DOHH2 (cell line): Measurements from ENCODE around the gene DCDC2C.

ENCODE experiments used
- H3F3A ChIP-seq: fragments of 200-600 bp; sonication (generic), shearing (Covaris generic); 2 replicates; pipeline ENCODE4 v1.6.0; 2016; ENCODE audit warnings: antibody characterized with exemption, mild to moderate bottlenecking; ENCODE audit not compliant: control insufficient read depth, insufficient read depth
- H3K27ac ChIP-seq: fragments of 200-600 bp; sonication (generic); 2 replicates; pipeline ENCODE4 v1.5.1; 2014; ENCODE audit warnings: low read depth, mild to moderate bottlenecking, low read length, moderate library complexity
- H3K27me3 ChIP-seq: fragments of 200-600 bp; sonication (generic); 2 replicates; pipeline ENCODE4 v1.6.1; 2014; ENCODE audit warnings: mild to moderate bottlenecking, low read length, mixed read lengths; ENCODE audit not compliant: control insufficient read depth
- H3K36me3 ChIP-seq: fragments of 200-600 bp; sonication (generic); 2 replicates; pipeline ENCODE4 v1.6.1; 2014; ENCODE audit warnings: mild to moderate bottlenecking, low read length, moderate library complexity, mixed read lengths; ENCODE audit not compliant: control insufficient read depth
- H3K4me1 ChIP-seq: fragments of 200-600 bp; sonication (generic); 2 replicates; pipeline ENCODE4 v1.6.1; 2014; ENCODE audit warnings: mild to moderate bottlenecking, low read length, mixed read lengths; ENCODE audit not compliant: control insufficient read depth
- H3K4me2 ChIP-seq: fragments of 200-600 bp; sonication (generic); 2 replicates; pipeline ENCODE4 v1.6.0; 2014; ENCODE audit warnings: mild to moderate bottlenecking, low read length, moderate library complexity
- H3K4me3 ChIP-seq: fragments of 200-600 bp; sonication (generic); 2 replicates; pipeline ENCODE4 v1.5.1; 2014; ENCODE audit warnings: mild to moderate bottlenecking, low read length, mixed read lengths
- H3K79me2 ChIP-seq: fragments of 200-600 bp; sonication (generic); 2 replicates; pipeline ENCODE4 v1.6.1; 2014; ENCODE audit warnings: mild to moderate bottlenecking, low read length, mixed read lengths; ENCODE audit not compliant: control insufficient read depth
- H3K9me2 ChIP-seq: fragments of 200-600 bp; sonication (generic); replicated peaks from 2 replicates; pipeline ENCODE4 v1.6.1; 2014; ENCODE audit warnings: mild to moderate bottlenecking, low read length, mixed read lengths; ENCODE audit not compliant: control insufficient read depth
- H3K9me3 ChIP-seq: fragments of 200-600 bp; sonication (generic); 2 replicates; pipeline ENCODE4 v1.6.1; 2014; ENCODE audit warnings: antibody characterized with exemption, low read length, mixed read lengths; ENCODE audit not compliant: control insufficient read depth, insufficient read depth
- H4K20me1 ChIP-seq: fragments of 200-600 bp; sonication (generic); 2 replicates; pipeline ENCODE4 v1.6.0; 2014; ENCODE audit warnings: low read depth, mild to moderate bottlenecking, antibody characterized with exemption, low read length, moderate library complexity; ENCODE audit not compliant: control insufficient read depth, insufficient read depth
- CTCF ChIP-seq: fragments of 200-600 bp; sonication (generic); IDR thresholded peaks from one replicate; pipeline ENCODE4 v1.5.1; 2014; ENCODE audit warnings: antibody characterized with exemption, mild to moderate bottlenecking, low read depth, low read length; ENCODE audit not compliant: poor library complexity, severe bottlenecking
- EZH2phosphoT487 ChIP-seq: fragments of 200-600 bp; sonication (generic); IDR thresholded peaks from 2 replicates; pipeline ENCODE4 v1.6.1; 2017; ENCODE audit warnings: borderline replicate concordance, mild to moderate bottlenecking, antibody characterized with exemption, low read length, moderate library complexity, mixed read lengths

Gene DCDC2C

GRCh38 chr2:3885629-3886628 lies 182.6 kb downstream of the DCDC2C start:
- H3K36me3 ChIP-seq: no peaks in the 10 kb centered on the region
- no peaks in the 10 kb centered on the region for H3K9me3 ChIP-seq
- no peaks in the 10 kb centered on the region for H4K20me1 ChIP-seq
- no peaks in the 10 kb centered on the region for H3K27me3 ChIP-seq
- no peak overlapping the region for H3K4me2 ChIP-seq
- no peaks in the 10 kb centered on the region for H3K4me1 ChIP-seq
- TF ChIP-seq EZH2phosphoT487 (no peak), CTCF (no peak)
- H3K79me2 ChIP-seq: no peaks in the 10 kb centered on the region
- H3F3A ChIP-seq: no peaks in the 10 kb centered on the region
- no peak overlapping the region for H3K4me3 ChIP-seq
- H3K27ac ChIP-seq: no peak overlapping the region
- H3K9me2 ChIP-seq: no peaks in the 10 kb centered on the region

GRCh38 chr2:3895021-3895420 lies 191.6 kb downstream of the DCDC2C start:
- H3K27me3 ChIP-seq: no peaks in the 10 kb centered on the region
- H3K9me2 ChIP-seq: no peaks in the 10 kb centered on the region
- TF ChIP-seq EZH2phosphoT487 (no peak), CTCF (no peak)
- H3K36me3 ChIP-seq: no peaks in the 10 kb centered on the region
- no peaks in the 10 kb centered on the region for H3F3A ChIP-seq
- H3K79me2 ChIP-seq: no peaks in the 10 kb centered on the region
- H3K4me2 ChIP-seq: no peak overlapping the region
- no peaks in the 10 kb centered on the region for H3K9me3 ChIP-seq
- H3K4me1 ChIP-seq: no peaks in the 10 kb centered on the region
- H3K27ac ChIP-seq: no peak overlapping the region
- H3K4me3 ChIP-seq: no peak overlapping the region
- no peaks in the 10 kb centered on the region for H4K20me1 ChIP-seq
